Fibroblast of gingiva (primary cell): ENCODE data around the gene P2RY6.

Experiments used
- DNase-seq: peaks from one replicate; pipeline ENCODE4 v3.0.0-alpha.2; 2011; ENCODE audit warnings: low read depth

P2RY6 gene

DNA sequence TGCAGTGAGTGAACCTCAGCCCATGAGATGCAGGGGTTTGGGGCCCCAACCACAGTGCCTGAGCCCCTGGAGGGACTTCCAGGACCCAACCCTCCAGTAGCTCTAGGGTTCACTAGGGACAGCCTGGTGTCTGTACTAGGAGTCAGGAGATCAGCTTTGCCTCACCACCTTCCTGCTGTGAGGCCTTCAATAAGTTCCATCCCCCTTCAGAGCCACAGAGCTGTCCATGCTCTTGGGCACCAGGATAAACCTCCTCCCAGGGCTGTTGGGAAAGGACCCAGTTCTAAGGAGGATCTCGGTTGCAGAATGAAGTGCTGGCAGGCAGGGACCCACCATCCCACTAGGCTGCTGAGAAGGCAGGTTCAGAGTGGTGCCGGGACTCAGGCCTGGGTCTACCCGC is 45.7 kb downstream of the P2RY6 start:
- no peak for DNase-seq

DNA sequence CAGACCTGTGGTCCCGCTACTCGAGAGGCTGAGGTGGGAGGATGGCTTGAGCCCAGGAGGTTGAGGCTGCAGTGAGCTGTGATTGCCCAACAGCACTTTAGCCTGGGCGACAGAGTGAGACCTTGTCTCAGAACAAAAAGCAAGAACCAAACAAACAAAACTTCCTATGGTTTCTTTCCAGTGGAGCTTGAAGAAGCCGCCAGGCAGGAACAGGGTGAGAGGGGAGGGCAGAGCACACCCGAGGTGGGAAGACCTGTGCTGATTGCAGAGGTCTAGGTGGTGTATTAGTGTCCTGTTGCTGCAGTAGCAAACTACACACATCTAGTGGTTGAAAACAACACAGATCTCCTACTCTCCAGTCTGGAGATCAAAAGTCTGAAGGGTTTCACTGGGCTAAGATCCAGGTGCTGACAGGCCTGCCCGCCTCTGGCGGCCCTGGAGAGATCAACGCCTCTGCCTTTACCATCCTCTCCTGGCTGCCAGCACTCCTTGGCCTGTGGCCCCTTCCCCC is 46.4 kb downstream of the P2RY6 start:
- no peak for DNase-seq

DNA sequence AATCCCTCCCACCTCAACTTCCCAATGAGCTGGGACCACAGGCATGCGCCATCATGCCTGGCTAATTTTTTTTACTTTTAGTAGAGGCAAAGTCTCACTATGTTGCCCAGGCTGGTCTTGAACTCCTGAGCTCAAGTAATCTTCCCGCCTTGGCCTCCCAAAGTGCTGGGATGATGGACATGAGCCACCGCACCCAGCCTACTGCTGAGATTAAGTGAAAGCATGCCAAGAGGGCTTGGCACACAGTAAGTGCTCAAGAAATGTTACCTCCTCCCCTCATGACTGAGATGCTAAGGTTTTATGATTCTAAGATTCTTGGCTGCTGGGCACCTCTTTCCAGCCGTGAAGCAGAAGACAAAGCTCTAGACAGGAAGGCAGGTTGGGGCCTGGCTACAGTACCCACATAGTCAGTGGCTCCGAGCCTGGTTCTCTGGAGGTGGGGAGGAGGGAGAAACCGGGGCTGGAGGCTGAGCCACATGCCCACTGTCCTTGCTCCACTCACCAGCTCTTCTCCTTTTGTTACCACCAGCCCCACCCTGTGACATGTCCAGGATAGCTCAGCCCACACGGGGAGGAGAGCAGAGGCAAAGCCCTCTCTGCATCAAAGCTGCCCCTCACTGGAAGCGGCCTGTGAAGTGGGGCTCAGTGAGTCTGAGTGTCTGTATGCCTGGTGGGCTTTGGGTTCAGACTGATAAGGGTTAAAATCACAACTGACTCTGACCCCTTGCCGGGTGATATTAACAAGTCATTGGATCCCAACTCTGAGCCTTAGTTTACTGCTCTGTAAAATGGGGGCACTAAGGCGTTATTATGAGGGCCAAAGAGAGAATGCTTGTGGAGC is 48.8 kb downstream of the P2RY6 start:
- peak; percentile 60 for DNase-seq

DNA sequence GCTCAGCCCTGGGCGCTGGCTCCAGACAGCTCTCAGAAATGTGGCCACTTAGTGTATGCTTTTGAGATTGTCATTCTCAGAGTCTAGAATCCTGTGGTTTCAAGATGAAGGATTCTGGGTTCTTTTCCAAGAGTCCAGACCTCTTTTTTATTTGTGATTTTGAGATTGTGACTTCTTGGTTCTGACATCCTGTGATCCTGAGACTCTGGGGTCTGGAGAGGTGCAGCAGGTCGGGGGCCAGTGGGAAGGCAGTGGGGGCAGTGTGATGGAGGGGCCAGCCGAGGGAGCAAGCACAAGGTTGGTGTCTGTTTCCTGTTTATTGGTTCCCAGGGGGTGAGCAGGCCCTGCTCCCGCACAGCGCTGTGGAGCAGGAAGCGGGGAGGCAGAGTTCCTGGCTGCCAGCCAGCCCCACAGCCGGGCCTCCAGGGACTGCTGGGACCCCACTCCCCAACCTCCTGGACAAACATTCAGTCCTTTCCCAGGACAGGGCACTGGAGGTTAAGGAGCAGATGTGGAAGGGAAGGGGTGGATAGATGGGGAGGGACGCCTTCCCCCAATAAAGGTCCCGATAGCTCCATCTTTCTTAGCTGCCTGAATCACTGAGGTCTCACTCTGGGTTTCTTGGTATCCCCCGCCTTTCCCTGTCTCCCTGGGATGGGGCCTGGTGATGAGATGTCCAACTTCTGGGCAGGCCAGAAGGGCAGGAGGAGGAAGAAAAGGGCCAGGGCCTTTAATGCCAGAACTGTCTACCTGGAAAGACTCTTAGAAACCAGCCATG is 49.7 kb downstream of the P2RY6 start:
- peak; percentile 61 for DNase-seq

DNA sequence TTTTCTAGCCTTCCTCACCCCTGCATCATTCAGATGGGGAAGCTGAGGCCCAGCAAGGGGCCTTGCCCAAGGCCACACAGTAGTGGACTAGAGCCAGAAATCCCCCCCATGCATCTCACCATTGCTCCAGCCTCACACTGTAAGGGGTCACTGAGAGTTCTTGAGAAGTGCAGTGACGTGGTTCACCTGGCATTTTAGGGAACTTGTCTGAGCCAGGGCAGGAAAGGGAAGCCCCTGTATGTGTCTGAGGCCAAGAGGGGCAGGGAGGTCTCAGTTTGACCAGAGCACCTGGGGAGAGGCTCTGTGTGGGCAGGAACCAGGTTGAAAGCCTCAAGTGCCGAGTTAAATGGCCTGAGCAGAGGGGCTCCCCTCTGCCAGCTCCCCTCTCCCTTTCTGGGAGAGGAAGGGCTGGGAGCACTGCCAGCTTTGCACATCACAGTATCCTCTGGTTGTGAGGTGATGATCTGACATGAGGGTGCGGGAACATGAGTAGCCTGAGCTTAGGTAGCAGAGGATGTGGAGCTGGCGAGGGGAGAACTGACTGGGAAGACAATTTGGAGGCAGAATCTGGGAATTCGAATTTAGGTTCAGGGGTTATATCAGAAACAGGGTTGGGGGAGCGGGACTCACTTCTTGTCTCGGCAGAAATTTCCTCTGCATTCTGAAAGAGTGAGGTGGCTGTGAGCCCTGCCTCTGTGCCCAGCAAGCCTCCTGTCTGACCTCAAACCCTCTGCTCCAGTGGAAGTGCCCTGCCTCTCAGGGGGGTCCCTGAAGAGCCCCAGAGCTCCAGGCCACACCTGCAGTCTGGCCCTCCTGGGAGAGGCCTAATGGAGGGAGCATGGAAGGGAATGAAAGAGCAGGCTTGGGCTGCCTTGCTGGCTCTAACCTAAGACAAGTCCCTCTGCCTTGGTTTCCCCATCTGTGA is 50.5 kb downstream of the P2RY6 start:
- no peak for DNase-seq

DNA sequence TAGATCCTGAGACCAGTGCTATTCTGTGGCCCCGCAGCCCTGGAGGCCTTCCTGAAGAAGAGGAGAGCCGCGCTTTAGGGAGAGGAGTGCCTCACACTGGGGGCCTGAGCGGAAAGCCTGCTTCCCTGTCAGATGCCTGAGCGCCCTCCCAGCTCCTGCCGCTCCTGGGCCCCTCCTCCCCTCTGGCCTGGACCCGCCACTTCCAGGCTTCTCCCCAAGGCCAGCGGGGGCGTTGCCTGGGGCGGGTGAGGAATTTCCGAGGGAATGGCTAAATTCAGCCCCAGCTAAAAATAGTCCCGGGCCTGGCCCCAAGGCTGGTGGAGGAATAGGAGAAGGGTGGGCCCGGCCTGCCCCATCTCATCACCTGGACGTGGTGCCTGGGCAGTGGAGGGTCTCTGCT is 51.3 kb downstream of the P2RY6 start:
- DNase-seq: peak; percentile 48

DNA sequence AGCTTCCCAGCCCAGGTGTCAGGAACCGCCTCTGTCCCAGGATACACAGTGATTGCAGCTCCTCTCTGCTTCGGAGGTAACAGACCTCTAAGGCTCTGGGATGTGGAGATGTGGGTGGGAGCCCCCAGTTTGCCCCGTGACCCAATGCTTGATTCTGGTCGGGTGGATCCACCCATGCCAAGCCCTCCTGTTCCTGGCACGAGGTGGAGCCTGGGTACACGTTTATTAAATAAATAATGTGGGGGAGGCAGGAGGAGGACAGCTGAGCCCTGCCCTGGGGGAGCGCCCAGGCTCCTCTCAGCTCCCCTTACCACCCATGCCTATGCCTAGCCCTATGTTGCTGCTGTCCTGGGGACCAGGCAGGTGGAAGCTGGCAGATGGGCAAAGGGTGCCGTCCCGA is 52.0 kb downstream of the P2RY6 start:
- no peak for DNase-seq

DNA sequence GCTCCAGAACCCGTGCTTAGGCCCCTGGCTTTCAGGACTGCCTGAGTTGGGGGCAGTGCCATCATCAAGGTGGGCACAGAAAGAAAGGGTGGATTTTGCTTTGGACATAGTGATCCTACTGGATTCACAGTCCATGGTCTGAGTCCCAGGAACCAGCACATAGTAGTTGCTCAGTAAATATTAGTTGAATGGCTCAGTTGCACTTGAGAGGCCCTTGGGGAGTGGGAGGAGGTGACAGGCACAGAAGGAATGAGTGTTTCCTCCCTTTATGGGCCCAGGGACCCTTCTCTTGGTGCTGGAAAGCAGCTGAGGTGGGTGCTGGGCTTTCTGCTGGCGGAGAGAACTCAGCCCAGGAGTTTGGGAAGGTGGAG is 52.5 kb downstream of the P2RY6 start:
- no peak for DNase-seq

DNA sequence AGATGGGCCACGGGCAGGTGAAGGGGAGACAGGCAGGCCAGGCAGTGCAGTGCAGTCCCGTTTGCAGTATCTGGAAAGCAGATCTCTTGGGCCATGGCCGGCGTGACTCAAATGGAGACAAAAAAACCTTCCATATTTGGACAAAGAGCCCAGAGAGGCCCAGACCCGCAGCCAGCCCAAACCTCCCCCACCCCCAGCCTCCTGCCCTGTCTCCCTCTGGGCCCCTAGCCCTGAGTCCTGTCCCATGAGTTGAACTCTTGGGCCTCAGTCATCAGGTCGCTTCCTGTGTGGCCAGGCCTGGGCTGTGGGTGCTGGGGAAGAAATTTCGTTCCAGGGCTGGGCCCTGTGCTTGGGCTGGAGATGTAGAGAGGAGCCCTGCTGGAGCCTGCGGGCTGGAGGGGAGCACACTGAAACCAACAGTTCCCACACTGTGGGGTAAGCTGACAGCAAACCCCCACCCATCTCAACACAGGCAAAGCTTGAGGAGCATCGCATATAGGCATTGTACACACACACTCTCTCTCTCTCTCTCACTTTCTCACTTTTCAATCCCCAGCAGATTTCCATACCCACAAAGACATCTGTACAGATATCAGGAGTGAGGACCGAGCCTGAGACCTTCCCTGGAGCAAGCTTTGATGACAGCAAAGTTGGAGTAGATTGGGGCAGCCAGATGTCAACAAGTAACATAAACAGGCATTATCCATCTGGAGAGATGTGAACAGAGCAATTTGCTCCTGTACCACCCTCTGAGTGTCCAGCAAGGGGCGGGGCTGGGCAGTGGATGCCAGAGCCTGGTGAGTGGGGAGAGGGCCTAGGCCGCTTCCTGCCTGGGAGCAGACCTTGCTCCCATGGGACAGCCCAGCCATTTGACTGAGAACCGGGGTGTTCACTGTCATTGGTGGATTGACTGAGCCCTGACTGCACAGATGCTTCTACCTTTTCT is 53.2 kb downstream of the P2RY6 start:
- DNase-seq: no peak

DNA sequence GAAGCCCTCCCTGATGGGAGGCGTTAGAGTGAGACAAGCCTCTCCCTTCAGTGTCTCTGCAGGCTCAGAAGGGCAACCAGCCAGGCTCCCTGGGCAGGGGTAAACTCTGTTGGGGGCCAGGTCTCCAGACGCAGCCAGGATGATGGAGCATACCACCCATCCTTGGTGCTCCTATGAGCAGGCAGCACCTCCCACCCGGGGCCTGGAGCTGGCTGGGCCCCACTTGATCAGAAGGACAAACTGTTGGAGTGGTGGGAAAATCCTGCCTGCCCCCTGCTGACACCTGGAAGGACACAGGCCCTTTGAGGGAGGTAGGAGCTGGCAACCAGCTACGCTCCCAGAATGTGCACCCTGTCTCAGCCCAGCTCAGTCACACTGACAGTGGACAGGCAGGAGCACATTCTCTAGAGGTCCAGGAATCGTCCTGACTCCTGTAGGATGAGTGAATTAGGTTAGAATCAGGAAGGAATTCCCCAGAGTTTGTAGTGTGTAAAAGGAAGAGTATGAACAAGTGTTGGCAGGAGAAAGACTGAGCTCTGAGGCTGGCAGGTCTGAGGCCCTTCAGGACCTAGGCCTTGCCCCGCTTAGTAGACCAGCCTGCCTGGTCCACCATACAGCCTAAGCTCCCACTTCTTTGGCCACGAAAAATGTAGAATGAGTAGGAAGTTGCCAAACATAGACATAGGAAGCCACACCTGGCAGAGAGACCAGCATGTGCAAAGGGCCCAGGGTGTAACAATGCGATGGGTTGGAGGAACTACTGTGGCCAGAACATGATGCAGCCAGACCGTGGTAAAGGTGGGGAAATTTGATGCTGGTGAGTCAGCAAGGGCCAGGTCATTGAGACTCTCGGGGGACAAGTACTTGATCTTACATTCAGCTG is 55.0 kb downstream of the P2RY6 start:
- peak; percentile 42 for DNase-seq

DNA sequence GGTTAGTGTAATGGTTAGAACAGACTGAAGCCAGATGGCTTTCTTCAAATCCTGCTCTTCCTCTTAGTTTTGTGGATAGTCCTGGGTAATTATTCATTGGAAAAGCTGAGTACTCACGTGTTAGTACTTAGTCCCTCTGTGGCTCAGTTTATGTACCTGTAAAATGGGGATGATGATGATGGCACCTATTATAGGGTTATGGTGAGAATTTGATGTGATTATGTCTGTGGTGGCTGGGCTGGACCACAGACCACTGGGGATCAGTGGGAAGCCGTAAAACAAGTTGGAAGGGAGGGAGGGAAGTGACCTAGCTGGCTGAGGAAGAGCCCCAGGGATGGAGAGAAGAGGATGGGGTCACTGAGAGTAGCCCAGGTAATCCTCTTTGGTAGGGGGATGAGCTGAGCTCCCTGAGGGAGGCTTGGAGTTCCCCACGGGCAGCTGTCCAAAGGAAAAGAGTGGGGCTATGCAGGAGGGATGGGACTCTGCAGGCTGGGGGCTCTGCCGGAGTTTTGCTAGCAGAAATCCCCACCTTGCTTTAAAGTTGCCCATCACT is 55.8 kb downstream of the P2RY6 start:
- DNase-seq: no peak

DNA sequence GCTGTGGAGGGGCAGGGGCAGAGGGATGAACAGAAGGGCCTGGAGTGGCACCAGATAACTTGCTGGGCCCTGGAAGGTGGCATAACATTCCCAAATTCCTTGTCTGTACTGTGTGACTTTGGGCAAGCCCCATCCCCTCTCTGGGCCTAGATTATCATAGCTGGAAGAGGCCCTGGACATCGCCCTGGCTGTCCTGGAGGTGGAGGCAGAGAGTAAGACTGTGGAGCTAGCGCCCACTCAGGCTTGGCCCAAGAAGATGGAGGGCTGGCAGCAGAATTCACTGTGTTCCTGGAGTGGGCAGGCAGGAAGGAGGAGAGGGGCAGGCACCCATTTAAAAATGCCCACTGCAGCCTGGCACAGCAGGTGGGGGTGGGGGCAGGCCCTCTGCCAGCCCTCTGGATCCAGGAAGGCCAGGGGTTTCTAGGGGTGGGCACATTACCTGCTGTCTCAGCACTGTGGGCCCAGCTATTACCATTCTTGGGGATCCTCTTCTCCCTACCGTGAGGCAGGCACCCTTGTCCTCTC is 58.5 kb downstream of the P2RY6 start:
- DNase-seq: peak; percentile 31

DNA sequence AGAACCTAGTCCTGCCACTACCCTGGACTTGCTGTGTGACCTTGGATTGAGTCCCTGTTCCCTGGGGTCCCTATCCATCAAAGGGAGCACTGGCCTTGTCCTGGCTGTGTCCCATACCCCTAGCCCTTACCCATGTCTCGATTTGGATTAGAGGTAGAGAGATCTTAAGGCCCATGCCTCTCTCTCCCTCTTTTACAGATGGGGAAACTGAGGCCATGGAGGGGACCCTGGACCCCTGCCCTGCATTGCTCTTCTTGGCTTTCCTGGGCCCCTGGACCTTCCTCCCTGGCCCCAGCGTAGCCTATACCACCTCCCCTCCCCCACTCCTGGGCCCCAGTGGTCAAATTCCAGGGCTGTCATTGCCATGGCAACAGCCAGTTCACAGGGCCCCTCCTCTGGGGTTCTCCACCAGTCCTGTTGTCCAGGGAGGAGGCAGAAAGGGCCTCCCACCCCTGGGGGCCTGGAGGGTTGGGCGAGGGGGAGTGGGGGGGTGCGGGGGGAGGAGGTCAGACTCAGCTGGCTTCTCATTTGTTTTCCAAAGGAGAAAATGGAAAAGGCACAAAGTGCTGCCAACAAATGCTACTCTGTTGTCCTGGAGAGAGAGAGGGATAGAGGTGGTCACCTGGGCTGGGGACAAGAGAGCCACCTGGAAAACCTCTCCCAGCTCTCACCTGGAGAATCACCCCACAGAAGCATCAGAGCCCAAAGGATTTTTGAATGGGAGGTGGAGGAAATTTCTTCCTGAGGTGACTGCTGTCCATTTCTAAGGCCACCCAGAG is 59.2 kb downstream of the P2RY6 start:
- DNase-seq: no peak

DNA sequence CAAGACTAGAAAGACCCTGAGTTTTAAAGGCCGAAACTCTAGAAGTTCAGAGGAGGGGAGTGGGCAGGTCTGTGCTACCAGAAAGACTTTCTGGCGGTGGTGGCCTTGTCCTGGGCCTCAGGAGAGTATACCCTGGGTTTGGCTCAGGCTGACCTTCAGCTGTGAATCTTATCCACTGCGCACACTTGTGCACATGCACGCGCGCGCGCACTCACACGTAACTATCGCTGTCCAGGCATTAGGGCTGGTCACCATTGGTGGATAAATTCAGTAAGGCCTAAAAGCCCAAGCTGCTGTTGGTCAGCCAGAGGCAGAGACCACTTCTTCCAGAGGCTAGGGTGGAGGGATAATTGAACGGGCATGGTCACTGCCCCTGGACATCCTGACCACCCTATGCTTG is 61.0 kb downstream of the P2RY6 start:
- DNase-seq: no peak

DNA sequence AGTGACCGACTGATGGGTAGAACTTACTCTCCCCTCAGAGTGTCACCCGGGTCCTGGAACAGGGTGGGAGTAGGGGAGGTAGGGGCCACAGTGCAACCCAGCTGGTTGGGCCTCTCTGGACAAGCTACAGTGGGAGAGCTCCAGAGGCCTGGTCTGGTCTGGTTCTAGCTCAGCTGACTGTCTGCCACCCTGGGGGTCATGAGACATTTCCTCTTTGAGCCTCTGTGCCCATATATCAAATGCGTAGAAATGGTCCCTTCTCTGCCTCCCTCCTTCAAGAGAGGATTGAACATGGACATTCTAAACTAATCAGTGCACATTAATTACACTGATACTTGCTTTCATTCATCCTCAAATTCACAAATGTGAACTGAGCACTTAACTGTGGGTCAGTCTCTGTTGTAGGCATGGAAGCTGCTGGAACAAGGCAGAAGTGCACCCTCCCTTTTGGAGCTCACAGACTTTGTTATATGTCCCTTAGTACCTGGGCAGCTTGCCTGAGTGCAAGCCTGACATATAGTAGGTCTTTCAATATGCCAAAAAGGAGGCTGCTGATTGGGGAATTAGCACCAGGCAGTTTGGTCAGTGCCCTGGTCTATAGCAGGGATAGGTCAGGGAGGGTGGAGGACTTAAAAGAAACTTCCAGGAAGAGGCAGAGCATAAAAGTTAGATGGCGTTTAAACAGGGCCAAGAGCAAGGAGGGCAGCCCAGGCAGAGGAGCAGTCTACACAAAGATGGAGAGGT is 61.7 kb downstream of the P2RY6 start:
- no peak for DNase-seq

DNA sequence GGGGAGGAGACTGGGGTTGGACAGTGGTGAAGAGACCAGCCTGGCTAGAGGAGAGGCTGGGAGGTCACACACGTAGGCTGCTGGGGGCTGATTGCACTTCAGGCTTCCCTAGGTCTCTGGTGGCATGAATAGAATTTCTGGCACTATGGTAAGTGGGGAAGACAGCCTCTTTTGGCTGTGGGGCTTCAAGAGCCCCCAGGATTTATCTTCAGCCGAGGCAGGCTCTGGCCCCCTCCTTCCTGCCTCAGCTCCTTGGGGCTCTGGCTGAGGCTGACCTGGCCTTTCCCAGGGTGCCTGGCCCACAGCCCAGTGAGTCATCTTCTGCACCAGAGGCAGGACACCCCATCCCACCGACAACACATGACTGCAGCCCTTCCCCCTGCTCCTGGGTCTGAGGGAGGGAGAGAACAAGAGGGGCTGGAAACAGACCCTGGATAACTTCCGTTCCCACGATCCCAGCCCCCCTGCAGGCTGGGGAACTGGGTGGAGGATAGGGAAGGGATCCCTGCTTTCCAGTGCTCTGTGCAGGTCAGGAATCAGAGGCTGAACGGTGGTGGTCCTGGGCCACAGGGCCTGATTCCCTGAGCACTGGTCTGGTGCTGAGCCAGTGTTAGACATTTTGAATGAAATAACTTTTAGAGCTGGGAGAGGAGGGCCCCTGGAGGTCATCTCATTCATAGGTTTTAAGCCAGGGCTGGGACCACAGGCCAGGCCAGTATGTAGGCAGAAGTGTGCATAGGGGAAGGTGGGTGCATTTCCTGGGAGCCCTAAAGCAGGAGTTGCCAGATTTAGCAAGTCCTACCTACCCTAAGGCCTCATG is 62.5 kb downstream of the P2RY6 start:
- peak; percentile 68 for DNase-seq
